ENCODE results near the gene EIF4A3.

The EIF4A3 gene

GRCh38 chr17:80130992-80131391 is 15.9 kb downstream of the EIF4A3 start:
- DNase-seq: no peak

GRCh38 chr17:80129006-80129565 is 17.8 kb downstream of the EIF4A3 start:
- DNase-seq: no peak

- no peak for DNase-seq
Measured at GRCh38 chr17:80126449-80126715, 20.5 kb downstream of the EIF4A3 start.

- no peak for DNase-seq
Measured at GRCh38 chr17:80125656-80126448, 21.1 kb downstream of the EIF4A3 start.

GRCh38 chr17:80124351-80124981 is 22.5 kb downstream of the EIF4A3 start:
- no peak for DNase-seq

- DNase-seq: no peak
Measured at GRCh38 chr17:80123791-80124190, 23.1 kb downstream of the EIF4A3 start.

- no peak for DNase-seq
Measured at GRCh38 chr17:80122926-80123505, 23.9 kb downstream of the EIF4A3 start.

- no peak for DNase-seq
Measured at GRCh38 chr17:80122026-80122575, 24.8 kb downstream of the EIF4A3 start.

GRCh38 chr17:80119839-80120238 is 27.1 kb downstream of the EIF4A3 start:
- DNase-seq: no peak

- DNase-seq: no peak
Measured at GRCh38 chr17:80119271-80119791, 27.6 kb downstream of the EIF4A3 start.

- no peak for DNase-seq
Measured at GRCh38 chr17:80118601-80119270, 28.2 kb downstream of the EIF4A3 start.

- DNase-seq: no peak
Measured at GRCh38 chr17:80117491-80118401, 29.2 kb downstream of the EIF4A3 start.

GRCh38 chr17:80116921-80117380 is 30.0 kb downstream of the EIF4A3 start:
- DNase-seq: no peak

GRCh38 chr17:80116276-80116920 is 30.5 kb downstream of the EIF4A3 start:
- no peak for DNase-seq

GRCh38 chr17:80115159-80115558 is 31.8 kb downstream of the EIF4A3 start:
- DNase-seq: no peak

- no peak for DNase-seq
Measured at GRCh38 chr17:80114758-80115157, 32.2 kb downstream of the EIF4A3 start.

- no peak for DNase-seq
Measured at GRCh38 chr17:80113033-80113484, 33.9 kb downstream of the EIF4A3 start.

- no peak for DNase-seq
Measured at GRCh38 chr17:80112471-80113032, 34.4 kb downstream of the EIF4A3 start.

GRCh38 chr17:80111702-80112470 is 35.0 kb downstream of the EIF4A3 start:
- DNase-seq: no peak
